GM19240 (cell line): ENCODE measurements around the gene FSTL5.

ENCODE experiments used
- DNase-seq: peaks from one replicate; pipeline ENCODE4 v3.0.0; 2011; ENCODE audit warnings: low spot score; ENCODE audit not compliant: insufficient read length

Gene FSTL5

DNA sequence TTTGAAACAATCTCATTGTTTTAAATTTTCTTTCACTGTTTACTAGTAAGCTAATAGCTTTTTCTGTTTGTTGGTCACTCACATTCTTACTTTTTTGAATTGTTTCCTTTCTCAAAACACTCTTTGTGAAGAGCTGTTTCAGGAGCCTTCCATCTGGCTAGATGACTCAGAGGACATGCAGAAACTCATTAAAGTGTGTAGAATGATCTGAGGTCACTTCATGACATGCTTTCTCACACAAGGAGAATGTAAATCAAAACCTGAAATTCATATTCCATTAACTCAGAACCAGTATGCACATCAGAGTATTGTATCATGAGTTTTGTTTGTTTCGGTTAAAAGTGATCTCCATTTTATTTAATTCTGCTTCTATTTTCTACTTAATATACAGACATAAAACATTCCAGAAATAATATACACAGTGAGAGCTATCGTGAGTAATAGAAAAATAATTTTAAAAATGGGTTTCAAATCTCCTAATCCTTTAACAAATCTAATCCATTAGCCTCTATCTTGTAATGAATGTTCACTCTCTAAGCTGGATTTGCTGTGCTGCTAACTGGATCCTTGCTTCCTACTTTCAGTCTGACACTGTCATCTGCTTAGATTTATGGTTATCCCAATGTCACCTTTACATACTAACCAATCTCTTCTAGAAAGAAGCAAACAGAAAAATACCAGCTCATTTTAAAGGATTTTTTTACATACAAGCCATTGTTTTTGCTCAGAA lies 449.6 kb downstream of the FSTL5 start:
- DNase-seq: no peak

- DNase-seq: no peak
Observed at GRCh38 chr4:161704653-161705052, 459.1 kb downstream of the FSTL5 start.

DNA sequence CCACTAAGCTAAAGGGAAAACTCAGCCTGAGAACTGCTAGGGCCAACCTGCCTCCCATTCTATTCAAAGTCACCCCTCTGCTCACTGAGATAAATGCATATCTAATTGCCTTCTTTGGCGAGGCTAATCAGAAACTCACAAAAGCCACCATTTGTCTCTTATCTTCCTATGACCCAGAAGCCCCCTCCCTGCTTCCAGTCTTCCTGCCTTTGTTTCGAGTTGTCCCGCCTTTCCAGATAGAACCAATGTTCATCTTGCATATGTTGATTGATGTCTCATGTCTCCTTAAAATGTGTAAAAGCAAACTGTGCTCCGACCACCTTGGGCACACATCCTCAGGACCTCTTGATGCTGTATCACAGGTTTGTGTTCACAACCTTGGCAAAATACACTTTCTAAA lies 459.8 kb downstream of the FSTL5 start:
- no peak for DNase-seq

DNA sequence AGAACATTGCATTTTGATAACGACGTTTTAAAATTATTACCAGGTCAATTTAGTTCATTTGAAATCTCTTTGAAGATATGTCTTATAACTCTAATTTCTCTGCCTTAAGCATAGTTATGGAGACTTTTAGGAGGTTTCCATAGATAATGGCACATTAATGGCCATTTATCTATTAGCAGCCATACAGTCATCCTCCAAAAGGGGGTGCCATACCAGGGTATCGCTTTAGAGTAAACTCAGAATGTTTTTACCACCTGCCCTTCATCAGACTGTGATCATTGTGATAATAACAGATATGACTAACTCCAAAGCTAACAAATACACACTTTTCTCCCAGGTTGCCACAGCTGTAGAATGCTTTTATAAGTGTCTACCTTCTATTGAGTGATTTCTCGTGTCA lies 461.5 kb downstream of the FSTL5 start:
- DNase-seq: no peak

GRCh38 chr4:161696944-161697343 lies 466.9 kb downstream of the FSTL5 start:
- no peak for DNase-seq

- no peak for DNase-seq
Observed at GRCh38 chr4:161680146-161680545, 483.7 kb downstream of the FSTL5 start.

DNA sequence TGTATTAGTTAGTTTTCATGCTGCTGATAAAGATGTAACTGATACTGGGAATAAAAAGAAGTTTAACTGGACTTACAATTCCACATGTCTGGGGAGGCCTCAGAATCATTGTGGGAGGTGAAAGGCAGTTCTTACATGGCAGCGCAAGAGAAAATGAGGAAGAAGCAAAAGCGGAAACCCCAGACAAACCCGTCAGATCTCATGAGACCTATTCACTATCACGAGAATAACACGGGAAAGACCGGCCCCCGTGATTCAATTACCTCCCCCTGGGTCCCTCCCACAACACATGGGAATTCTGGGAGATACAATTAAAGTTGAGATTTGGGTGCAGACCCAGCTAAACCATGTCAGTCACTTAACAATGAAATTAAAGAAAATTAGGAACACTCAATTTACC lies 499.1 kb downstream of the FSTL5 start:
- no peak for DNase-seq

DNA sequence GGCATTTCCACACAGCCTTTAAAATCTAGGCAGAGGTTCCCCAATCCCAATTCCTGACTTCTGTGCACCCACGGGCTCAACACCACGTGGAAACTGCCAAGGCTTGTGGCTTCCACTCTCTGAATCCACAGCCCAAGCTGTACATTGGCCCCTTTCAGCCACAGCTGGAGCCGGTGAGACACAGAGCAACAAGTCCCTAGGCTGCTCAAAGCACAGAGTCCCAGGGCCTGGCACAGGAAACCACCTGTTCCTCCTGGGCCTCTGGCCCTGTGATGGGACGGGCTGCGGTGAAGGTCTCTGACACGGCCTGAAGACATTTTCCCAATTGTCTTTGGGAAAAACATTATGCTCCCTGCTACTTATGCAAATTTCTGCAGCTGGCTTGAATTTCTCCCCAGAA lies 500.0 kb downstream of the FSTL5 start:
- DNase-seq: no peak

GRCh38 chr4:161658676-161659075 lies 505.1 kb downstream of the FSTL5 start:
- DNase-seq: no peak

GRCh38 chr4:161657616-161658015 lies 506.2 kb downstream of the FSTL5 start:
- DNase-seq: no peak

DNA sequence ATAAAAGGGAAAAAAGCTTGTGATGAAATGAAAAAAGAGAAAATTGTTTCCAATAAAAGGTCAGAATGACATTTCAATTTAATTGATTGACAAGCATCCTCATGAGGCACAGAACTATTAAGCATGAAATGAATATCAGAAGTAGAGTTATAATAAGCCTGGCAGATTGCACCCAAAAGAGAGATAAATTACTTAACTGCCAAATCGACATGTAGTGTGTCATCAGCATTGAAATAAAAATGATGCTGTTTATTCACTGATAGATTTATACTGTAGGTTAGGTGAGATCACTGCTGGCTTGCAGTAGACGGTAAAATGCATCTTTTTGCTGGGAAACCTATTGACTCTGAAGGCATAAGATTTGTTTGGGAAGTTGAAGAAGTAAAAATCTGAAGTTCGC lies 507.2 kb downstream of the FSTL5 start:
- DNase-seq: no peak

GRCh38 chr4:161655148-161655547 lies 508.7 kb downstream of the FSTL5 start:
- DNase-seq: no peak

GRCh38 chr4:161653697-161654096 lies 510.1 kb downstream of the FSTL5 start:
- DNase-seq: no peak

GRCh38 chr4:161651586-161651985 lies 512.2 kb downstream of the FSTL5 start:
- DNase-seq: no peak

DNA sequence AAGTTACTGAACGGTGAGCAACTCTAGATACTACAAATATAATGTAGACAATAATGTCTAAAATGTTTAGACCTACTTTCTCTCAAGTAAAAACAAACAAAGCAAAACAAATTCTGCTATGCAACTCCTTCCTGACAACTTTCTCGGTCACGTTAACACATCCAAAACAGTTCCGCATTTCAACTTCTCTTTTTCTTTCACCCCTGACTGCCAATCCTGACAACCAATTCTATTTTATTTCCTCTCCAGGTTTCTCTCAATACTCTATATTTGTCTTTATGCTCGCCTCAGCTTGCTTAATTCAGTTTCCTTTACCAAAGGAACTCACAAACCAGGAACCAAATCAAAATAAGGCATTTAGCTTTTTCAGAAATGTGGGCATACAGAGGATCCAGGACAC lies 513.0 kb downstream of the FSTL5 start:
- no peak for DNase-seq

- DNase-seq: no peak
Observed at GRCh38 chr4:161647757-161648156, 516.0 kb downstream of the FSTL5 start.

DNA sequence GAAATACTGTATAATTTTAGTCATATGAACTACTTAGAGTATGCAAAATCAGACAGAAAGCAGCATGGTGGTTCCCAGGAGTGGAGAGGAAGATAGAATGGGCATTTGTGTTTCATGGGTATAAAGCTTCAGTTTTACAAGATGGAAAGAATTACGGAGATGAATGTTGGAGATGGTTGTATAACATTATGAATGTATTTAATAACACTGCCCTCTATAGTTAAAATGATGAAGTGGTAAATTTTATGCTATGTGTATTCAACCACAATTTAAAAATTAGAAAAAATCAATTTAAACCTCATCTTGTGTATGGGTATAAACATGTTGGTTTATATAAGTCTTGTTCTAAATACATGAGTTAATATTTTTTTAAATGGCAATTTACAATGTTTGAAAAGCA lies 521.1 kb downstream of the FSTL5 start:
- no peak for DNase-seq

DNA sequence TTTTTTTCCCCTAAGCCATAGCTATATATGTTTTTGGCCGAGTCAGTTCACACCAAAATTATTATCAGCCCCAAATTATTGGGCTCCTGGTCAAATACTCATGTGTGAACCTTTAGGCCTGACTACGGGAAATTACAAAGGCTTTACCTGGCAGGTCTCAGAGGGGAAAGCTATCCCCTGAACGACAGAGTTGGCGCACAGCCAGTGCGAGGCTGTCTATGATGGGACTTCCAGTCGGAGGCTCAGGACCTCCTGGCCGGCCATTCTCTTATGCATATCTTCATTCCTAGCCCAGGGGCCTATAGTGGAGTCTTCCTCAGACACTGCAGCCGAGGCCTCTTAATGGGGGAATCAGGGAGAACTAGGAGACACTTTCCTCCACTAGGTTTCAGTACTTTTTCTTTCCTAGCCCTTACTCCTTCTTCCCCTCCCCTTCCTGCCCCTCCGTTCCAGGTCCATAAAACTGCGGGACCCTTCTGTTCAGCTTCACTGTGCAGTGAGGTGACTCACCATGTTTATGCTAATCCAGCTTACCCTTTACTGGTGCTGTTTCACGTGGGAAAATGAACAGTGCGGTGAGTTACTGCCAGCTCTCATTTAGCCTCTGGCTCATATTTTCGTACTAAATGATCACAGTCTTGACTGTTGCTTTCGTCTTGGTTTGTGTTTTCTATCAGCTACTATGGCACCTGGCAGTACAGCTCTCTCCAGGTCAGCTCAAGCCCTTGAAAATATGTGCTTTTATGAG lies 533.9 kb downstream of the FSTL5 start:
- DNase-seq: no peak

DNA sequence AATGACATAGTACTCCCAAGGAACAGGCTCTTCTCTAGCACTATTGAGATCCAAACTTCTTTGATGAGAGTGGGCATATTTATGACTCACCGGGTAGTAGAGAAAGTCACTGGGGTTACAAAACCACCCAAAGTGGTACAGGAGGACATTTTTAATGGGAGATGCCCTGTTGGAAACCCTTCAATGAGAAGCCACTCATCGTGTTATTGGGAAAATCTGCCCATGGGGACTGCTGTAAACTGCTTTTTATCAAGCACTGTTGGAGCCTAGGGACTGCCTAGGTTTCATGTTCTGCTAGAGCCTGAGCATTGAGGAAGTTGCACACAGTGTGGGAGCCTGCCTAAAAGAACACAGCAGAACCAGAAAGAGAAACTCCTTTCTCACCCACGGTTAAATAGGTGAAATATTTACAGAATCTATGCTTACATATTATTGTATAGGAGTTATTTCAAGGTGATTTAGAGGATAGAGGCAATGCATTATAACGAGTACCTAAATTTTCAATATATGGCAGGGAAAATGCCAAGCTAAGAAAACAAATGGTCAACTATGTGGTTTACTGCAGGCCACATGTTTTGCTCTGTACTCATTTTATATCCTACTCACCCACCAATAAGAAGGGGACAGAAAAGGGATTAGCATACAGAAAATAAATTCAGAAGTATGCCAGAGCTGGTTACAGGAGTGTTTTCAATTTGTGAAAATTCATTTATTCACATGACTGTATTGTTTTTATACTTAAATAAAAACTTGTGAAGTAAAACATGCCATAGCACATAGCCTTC lies 559.1 kb downstream of the FSTL5 start:
- DNase-seq: no peak

GRCh38 chr4:161601011-161601410 lies 562.8 kb downstream of the FSTL5 start:
- DNase-seq: no peak

DNA sequence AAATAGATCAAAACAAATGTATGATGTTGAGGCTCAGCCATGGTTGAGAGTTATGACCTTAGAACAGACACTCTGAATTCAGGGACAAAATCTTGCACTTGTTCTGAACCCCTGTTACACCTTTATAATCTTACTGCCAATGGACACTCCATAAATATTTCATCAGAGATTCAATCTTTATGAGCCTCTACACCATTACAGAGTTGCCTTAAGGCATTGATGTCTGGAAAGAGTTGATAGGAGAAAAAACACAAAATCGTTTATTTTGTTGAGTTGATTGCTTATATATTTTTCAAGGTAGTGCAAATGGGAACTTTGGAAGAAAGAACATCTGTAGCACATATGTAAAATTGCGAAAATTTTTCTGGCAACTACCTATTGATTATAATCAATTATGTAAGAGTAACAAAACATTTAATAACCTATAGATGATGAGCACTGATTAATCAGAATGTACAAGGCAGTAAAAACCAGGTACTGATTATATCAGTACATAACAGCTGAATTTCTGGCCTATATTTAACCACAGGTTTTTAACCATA lies 568.5 kb downstream of the FSTL5 start:
- DNase-seq: no peak

- no peak for DNase-seq
Observed at GRCh38 chr4:161585011-161585410, 578.8 kb downstream of the FSTL5 start.
